RWPE2 (cell line): ENCODE measurements around the gene INTS13.

Experiments
- ATAC-seq: fragments of 200-7000 bp; cut with Tn5 transposase; 3 replicates; pipeline ENCODE4 v1.9.1; 2021; ENCODE audit warnings: low read depth
- DNase-seq: peaks from one replicate; pipeline ENCODE4 v3.0.0-alpha.2; 2020; ENCODE audit warnings: low spot score
- H3K27ac ChIP-seq: fragments of 450-650 bp; 2 replicates; pipeline ENCODE4 v1.5.1; 2017; ENCODE audit warnings: mild to moderate bottlenecking; ENCODE audit not compliant: poor library complexity, severe bottlenecking
- H3K27me3 ChIP-seq: fragments of 250-450 bp; sonication (Bioruptor Pico); 2 replicates; pipeline ENCODE4 v1.5.1; 2021; ENCODE audit warnings: mild to moderate bottlenecking, moderate library complexity; ENCODE audit not compliant: insufficient read depth, poor library complexity, severe bottlenecking
- H3K36me3 ChIP-seq: fragments of 250-450 bp; sonication (Bioruptor Pico); 2 replicates; pipeline ENCODE4 v1.5.1; 2020; ENCODE audit warnings: low read depth, mild to moderate bottlenecking, moderate library complexity
- H3K4me1 ChIP-seq: fragments of 250-450 bp; sonication (Bioruptor Pico); 2 replicates; pipeline ENCODE4 v1.5.1; 2021; ENCODE audit warnings: mild to moderate bottlenecking, moderate library complexity; ENCODE audit not compliant: insufficient read depth, poor library complexity, severe bottlenecking
- H3K4me3 ChIP-seq: fragments of 250-450 bp; sonication (Bioruptor Pico); 2 replicates; pipeline ENCODE4 v1.5.1; 2021; ENCODE audit warnings: mild to moderate bottlenecking, moderate library complexity; ENCODE audit not compliant: severe bottlenecking
- H3K9me3 ChIP-seq: fragments of 250-450 bp; sonication (Bioruptor Pico); 2 replicates; pipeline ENCODE4 v1.5.1; 2021; ENCODE audit warnings: mild to moderate bottlenecking, moderate library complexity; ENCODE audit not compliant: severe bottlenecking
- TF ChIP-seq, protein P1 (sequence below): fragments of 450-650 bp; IDR thresholded peaks from one replicate; pipeline ENCODE4 v1.5.1; 2017; ENCODE audit warnings: mild to moderate bottlenecking, moderate library complexity; ENCODE audit not compliant: poor library complexity, severe bottlenecking

The INTS13 gene

DNA sequence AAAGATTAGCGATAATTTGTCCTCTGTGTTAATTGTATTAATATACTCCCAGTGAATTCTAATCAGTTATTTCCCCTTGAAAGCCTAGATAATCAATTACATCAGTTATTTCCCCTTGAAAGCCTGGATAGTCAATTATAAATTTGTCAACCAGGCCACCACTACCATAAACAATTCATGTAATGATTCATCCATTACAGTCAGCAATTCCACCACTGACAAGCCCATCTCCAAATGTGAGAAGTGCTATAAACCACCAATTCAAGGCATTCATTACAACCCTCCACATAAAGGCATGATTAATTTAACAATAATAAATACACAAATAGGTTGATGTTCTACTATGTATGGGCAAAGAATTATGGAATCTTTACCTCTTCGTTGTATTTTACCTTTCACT lies 40.9 kb downstream of the INTS13 start:
- H3K9me3 ChIP-seq, result no peaks in the 10 kb centered on the region
- no peaks in the 10 kb centered on the region; the same call in 1 of the 2 replicates for H3K36me3 ChIP-seq
- no peak overlapping the region for H3K4me3 ChIP-seq
- TF ChIP-seq, protein P1, sequence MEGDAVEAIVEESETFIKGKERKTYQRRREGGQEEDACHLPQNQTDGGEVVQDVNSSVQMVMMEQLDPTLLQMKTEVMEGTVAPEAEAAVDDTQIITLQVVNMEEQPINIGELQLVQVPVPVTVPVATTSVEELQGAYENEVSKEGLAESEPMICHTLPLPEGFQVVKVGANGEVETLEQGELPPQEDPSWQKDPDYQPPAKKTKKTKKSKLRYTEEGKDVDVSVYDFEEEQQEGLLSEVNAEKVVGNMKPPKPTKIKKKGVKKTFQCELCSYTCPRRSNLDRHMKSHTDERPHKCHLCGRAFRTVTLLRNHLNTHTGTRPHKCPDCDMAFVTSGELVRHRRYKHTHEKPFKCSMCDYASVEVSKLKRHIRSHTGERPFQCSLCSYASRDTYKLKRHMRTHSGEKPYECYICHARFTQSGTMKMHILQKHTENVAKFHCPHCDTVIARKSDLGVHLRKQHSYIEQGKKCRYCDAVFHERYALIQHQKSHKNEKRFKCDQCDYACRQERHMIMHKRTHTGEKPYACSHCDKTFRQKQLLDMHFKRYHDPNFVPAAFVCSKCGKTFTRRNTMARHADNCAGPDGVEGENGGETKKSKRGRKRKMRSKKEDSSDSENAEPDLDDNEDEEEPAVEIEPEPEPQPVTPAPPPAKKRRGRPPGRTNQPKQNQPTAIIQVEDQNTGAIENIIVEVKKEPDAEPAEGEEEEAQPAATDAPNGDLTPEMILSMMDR, result no peak
- no peak for ATAC-seq
- no peaks in the 10 kb centered on the region for H3K27me3 ChIP-seq
- H3K4me1 ChIP-seq, result no peaks in the 10 kb centered on the region
- no peak overlapping the region for H3K27ac ChIP-seq
- no peak for DNase-seq

DNA sequence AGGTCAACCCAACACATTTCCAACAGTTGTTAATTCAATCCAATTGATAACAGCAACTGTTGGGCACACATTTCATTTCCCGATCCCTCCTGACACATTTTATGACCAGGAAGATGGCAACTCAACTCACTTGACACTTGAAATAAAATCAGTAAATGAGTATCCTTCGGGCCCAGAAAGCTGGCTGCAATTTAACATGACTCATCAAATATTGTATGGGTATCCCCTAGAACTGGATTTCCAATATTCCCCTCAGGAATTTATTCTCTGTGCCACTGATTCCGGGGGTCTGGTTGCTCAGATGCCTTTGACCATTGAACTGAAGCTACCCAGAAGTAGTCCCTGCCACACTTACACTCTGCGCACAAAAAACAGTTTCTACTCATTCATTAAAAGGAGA lies 42.1 kb downstream of the INTS13 start:
- Histone ChIP-seq H3K27ac (no peak overlapping the region), H3K4me3 (no peak overlapping the region), H3K9me3 (no peaks in the 10 kb centered on the region), H3K4me1 (no peaks in the 10 kb centered on the region), H3K36me3 (no peaks in the 10 kb centered on the region; the same call in 1 of the 2 replicates), H3K27me3 (no peaks in the 10 kb centered on the region)
- ATAC-seq (no peak), DNase-seq (no peak)
- TF ChIP-seq, protein P1, result no peak

DNA sequence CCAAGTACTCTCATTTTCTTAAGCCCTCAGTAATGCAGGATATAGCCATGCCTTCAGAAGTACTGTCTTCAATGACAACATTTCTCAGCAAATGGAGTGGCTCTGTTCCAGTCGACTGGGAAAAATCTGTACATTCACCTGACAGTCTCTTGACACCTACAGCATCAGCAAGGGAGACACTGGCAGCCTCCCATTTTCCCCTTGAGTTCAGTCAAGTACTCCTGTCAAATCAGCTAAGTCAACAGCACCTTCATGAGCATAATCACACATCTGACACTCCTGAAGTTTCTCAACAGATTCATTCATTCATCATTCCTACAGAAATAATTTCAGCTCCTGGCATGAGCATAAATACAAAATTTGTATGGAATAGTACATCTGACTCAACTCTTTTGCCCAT lies 46.1 kb downstream of the INTS13 start:
- H3K36me3 ChIP-seq, result no peaks in the 10 kb centered on the region
- TF ChIP-seq, protein P1, result no peak
- no peak overlapping the region for H3K27ac ChIP-seq
- no peaks in the 10 kb centered on the region for H3K9me3 ChIP-seq
- DNase-seq (no peak), ATAC-seq (no peak)
- no peaks in the 10 kb centered on the region for H3K27me3 ChIP-seq
- no peak overlapping the region for H3K4me3 ChIP-seq
- H3K4me1 ChIP-seq, result no peaks in the 10 kb centered on the region

DNA sequence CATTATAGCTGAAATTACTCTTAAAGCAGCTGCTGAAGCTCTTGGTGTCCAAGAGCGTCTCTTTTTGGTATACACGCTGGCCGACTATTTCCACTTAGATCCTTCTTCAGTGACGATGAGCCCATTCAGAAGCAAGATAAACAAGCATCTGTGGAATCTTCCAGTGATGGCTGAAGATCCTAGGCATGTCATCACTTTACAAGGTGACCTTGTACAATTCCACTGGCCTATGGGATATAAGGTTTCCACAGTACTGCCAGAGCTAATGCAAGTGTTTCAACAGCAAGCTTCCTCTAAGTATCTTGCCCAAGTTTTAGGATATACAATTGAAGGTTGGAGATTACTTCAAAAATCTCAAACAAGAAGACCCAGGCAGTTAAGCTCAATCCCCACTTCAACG lies 47.0 kb downstream of the INTS13 start:
- H3K27ac ChIP-seq, result no peak overlapping the region
- H3K27me3 ChIP-seq, result no peaks in the 10 kb centered on the region
- no peak overlapping the region for H3K4me3 ChIP-seq
- ATAC-seq (no peak), DNase-seq (no peak)
- H3K36me3 ChIP-seq, result no peaks in the 10 kb centered on the region
- H3K4me1 ChIP-seq, result no peaks in the 10 kb centered on the region
- no peaks in the 10 kb centered on the region for H3K9me3 ChIP-seq
- TF ChIP-seq, protein P1, result no peak

DNA sequence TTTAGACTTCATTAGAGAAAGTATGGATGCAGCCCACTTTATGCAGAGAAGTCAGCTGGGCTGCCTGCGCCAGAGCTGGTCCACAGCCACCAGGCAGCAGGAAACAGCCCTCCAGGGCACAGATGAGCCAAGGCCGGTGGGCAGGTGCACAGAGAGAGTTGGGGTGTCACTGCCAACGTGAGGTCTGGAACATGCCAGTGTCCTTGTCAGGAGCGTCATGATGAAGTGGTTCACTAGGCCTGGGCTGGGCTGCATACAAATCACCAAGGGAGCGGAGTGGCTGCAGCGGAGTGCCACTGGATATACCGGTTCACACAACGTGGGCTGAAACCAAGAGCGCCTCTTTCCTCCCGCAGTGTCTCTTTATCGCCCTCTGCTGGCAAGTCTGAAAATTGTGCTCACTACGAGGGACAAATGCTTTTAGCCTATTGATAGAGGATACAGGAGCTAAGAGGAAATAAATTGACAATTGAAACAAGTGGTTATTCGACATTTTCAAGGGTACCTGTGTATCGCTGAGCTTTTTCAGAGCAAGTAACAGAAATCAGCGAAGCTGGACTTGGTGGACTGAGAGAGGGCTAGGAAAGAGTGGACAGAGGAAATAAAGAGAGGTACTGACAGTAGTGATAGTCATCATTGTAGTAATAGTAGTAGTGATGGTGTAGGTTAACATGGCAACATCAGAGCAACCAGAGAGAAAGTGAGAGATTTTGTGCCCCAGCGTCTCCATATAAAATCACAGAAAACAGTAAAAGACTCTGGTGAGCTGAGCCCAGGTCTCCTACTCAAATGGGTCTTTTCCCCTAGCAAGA lies 52.8 kb downstream of the INTS13 start:
- H3K36me3 ChIP-seq, result no peaks in the 10 kb centered on the region
- H3K4me3 ChIP-seq, result no peak overlapping the region
- no peaks in the 10 kb centered on the region for H3K27me3 ChIP-seq
- no peaks in the 10 kb centered on the region for H3K9me3 ChIP-seq
- H3K27ac ChIP-seq, result no peak overlapping the region
- peak; percentile 67 for ATAC-seq
- TF ChIP-seq, protein P1, result peak; percentile 86
- peak; percentile 46 for DNase-seq
- H3K4me1 ChIP-seq, result no peaks in the 10 kb centered on the region
